Activated CD8-positive, alpha-beta memory T cell treated with anti-CD3 and anti-CD28 coated beads, Interleukin-2, amount 10 ng/mL, durations not matched to agents 7 days and 5 days (primary cell): ENCODE data around the gene PVALB. TPM values are rescaled to one million over a fixed set of nuclear protein-coding genes. Genes with fewer than 3 reads are reported as not detected.
"Not testable (repeated sequence)": the region's sequence is repeated elsewhere in the genome, so short reads cannot be mapped to it uniquely, and the experiment has no call there.

Source experiments
- ATAC-seq: fragments of 150-1000 bp; cut with Tn5 transposase; one replicate; pipeline ENCODE4 v1.10.0; 2021; ENCODE audit warnings: moderate library complexity
- CTCF ChIA-PET: fragments of 350-600 bp; sonication (Branson Sonifier 250); formaldehyde crosslinking; loops from one replicate; lab custom pipeline; 2021; ENCODE audit warnings: antibody characterized with exemption; lab: Charles Lee
- DNase-seq: peaks from one replicate; pipeline ENCODE4 v3.0.0-alpha.2; 2020
- H3K27ac Mint-ChIP-seq: one replicate; pipeline ENCODE4 v1.8.0; 2021; ENCODE audit warnings: mild to moderate bottlenecking, mixed read lengths
- H3K27me3 Mint-ChIP-seq: one replicate; pipeline ENCODE4 v1.8.0; 2021; ENCODE audit warnings: mixed read lengths
- H3K36me3 Mint-ChIP-seq: one replicate; pipeline ENCODE4 v1.8.0; 2021; ENCODE audit warnings: mild to moderate bottlenecking, mixed read lengths
- H3K4me1 Mint-ChIP-seq: one replicate; pipeline ENCODE4 v1.8.0; 2021; ENCODE audit warnings: mixed read lengths
- H3K4me3 Mint-ChIP-seq: one replicate; pipeline ENCODE4 v1.8.0; 2021; ENCODE audit warnings: mild to moderate bottlenecking, moderate library complexity, mixed read lengths
- H3K9me3 Mint-ChIP-seq: one replicate; pipeline ENCODE4 v1.8.0; 2022; ENCODE audit warnings: low read depth, mixed read lengths
- total RNA-seq, 2 experiments: library from RNA; stranded (reverse); gene quantifications; one replicate each; pipeline ENCODE4 v1.2.3, GENCODE V29; 2021

PVALB gene
- total RNA-seq, 2 experiments from 2014 or later: not detected

GRCh38 chr22:36754881-36755280 is 62.0 kb downstream of the PVALB start:
- not testable (repeated sequence) for H3K9me3 Mint-ChIP-seq, H3K36me3 Mint-ChIP-seq, H3K4me1 Mint-ChIP-seq, DNase-seq, ATAC-seq, H3K27ac Mint-ChIP-seq, H3K4me3 Mint-ChIP-seq
- peaks cover 10% of the 10 kb centered on the region for H3K27me3 Mint-ChIP-seq
- CTCF ChIA-PET: interaction anchor here (0.7 to 3.7 kb wide), 5 partner anchors 8 to 222 kb away, joined by 3 to 26 read pairs (median 5); partner anchors contain the start of gene IFT27

- no peaks in the 10 kb centered on the region for H3K4me1 Mint-ChIP-seq
- H3K9me3 Mint-ChIP-seq: no peaks in the 10 kb centered on the region
- DNase-seq (no peak), ATAC-seq (no peak)
- no peak overlapping the region for H3K27ac Mint-ChIP-seq
- no peaks in the 10 kb centered on the region for H3K36me3 Mint-ChIP-seq
- H3K27me3 Mint-ChIP-seq: peaks cover 10% of the 10 kb centered on the region
- CTCF ChIA-PET: no interaction called here
- H3K4me3 Mint-ChIP-seq: no peak overlapping the region
Observed at GRCh38 chr22:36753916-36754315, 62.9 kb downstream of the PVALB start.

GRCh38 chr22:36753120-36753802 is 63.6 kb downstream of the PVALB start:
- DNase-seq: no peak
- CTCF ChIA-PET: interaction anchor here (0.7 kb wide), 1 partner anchor 103 kb away, joined by 3 read pairs; no protein-coding TSS in a partner anchor
- H3K4me1 Mint-ChIP-seq: no peaks in the 10 kb centered on the region
- H3K36me3 Mint-ChIP-seq: no peaks in the 10 kb centered on the region
- no peak overlapping the region for H3K27ac Mint-ChIP-seq
- peaks cover 10% of the 10 kb centered on the region for H3K27me3 Mint-ChIP-seq
- no peak overlapping the region for H3K4me3 Mint-ChIP-seq
- ATAC-seq: no peak
- no peaks in the 10 kb centered on the region for H3K9me3 Mint-ChIP-seq

Other genes with a start within 250 kb of the PVALB start
- not detected for gene CACNG2, start 113.3 kb downstream of the PVALB start, total RNA-seq
- 10 to 100 TPM; 30.3 to 33.7 TPM for gene IFT27, start 40.9 kb downstream of the PVALB start, total RNA-seq
- gene NCF4, start 44.0 kb upstream of the PVALB start, total RNA-seq: 10 to 100 TPM; 59.7 to 77.9 TPM
- gene CSF2RB, start 96.6 kb upstream of the PVALB start, total RNA-seq: 10 to 100 TPM in 1 of 2 experiments, 1 to 10 TPM in 1; 3.0 to 26.9 TPM
- 10 to 100 TPM; 11.2 to 29.3 TPM for gene TST, start 202.4 kb upstream of the PVALB start, total RNA-seq
- 10 to 100 TPM; 42.3 to 61.0 TPM for gene MPST, start 202.7 kb upstream of the PVALB start, total RNA-seq
- 10 to 100 TPM; 47.7 to 53.4 TPM for gene KCTD17, start 234.7 kb upstream of the PVALB start, total RNA-seq